ENCODE measurements around the gene LDHA. TPM values are rescaled to one million over a fixed set of nuclear protein-coding genes. Genes with fewer than 3 reads are reported as not detected.
"Not testable (repeated sequence)": the region's sequence is repeated elsewhere in the genome, so short reads cannot be mapped to it uniquely, and the experiment has no call there.

Gene LDHA
- total RNA-seq, 1 experiment from 2014 or later = 913 TPM

GRCh38 chr11:18407400-18407799 lies 13.0 kb downstream of the LDHA start:
- not testable (repeated sequence) for H3K9me3 ChIP-seq (replicated peaks); H3K27ac ChIP-seq; DNase-seq (ENCODE audit: low read depth in 1 of 2, low spot score in 2 of 2); H3K4me1 ChIP-seq (replicated peaks); H3K27me3 ChIP-seq (replicated peaks); H3K4me3 ChIP-seq
- peaks cover 66% of the 10 kb centered on the region for H3K36me3 ChIP-seq

DNA sequence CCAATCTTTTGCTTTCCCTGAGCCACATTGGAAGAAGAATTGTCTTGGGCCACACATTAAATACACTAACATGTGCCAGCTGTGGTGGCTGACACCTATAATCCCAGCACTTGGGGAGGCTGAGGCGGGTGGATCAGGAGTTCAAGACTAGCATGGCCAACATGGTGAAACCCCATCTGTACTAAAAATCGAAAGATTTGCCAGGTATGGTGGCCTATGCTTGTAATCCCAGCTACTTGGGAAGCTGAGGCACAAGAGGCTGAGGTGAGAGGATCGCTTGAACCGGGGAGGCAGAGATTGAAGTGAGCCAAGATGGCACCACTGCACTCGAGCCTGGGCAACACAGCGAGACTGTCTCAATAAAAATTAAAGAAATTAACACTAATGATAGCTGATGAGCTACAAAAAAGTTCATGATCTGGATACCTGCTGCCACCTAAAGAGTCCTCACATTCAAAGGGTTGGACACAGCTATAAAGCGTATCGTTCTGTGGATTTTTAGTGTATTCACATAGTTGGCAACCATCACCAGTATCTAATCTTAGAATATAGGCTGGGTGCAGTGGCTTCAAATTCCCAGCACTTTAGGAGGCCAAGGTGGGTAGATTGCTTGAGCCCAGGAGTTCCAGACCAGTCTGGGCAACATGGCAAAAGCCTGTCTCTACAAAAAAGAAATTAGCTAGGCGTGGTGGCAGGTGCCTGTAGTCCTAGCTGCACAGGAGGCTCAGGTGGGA lies 14.4 kb downstream of the LDHA start:
- H3K27me3 ChIP-seq (replicated peaks) = no peaks in the 10 kb centered on the region
- H3K36me3 ChIP-seq = peaks cover 52% of the 10 kb centered on the region
- no peaks in the 10 kb centered on the region; the same call in 1 of the 2 replicates for H3K9me3 ChIP-seq (replicated peaks)
- H3K4me3 ChIP-seq = no peak overlapping the region
- peaks cover 10% of the 10 kb centered on the region for H3K4me1 ChIP-seq (replicated peaks)
- DNase-seq (ENCODE audit: low read depth in 1 of 2, low spot score in 2 of 2) = no peak
- no peak overlapping the region for H3K27ac ChIP-seq

- Histone ChIP-seq H3K4me3 (no peak overlapping the region), H3K4me1 (replicated peaks) (peaks cover 10% of the 10 kb centered on the region), H3K9me3 (replicated peaks) (no peaks in the 10 kb centered on the region; the same call in 1 of the 2 replicates), H3K27ac (no peak overlapping the region), H3K27me3 (replicated peaks) (no peaks in the 10 kb centered on the region), H3K36me3 (no peaks in the 10 kb centered on the region)
- DNase-seq (ENCODE audit: low read depth in 1 of 2, low spot score in 2 of 2) = no peak
These were observed 22.1 kb downstream of the LDHA start for GRCh38 chr11:18416459-18416858.

GRCh38 chr11:18419040-18419439 lies 24.7 kb downstream of the LDHA start:
- H3K36me3 ChIP-seq = no peaks in the 10 kb centered on the region
- no peaks in the 10 kb centered on the region for H3K9me3 ChIP-seq (replicated peaks)
- DNase-seq (ENCODE audit: low read depth in 1 of 2, low spot score in 2 of 2) = no peak
- no peaks in the 10 kb centered on the region for H3K4me1 ChIP-seq (replicated peaks)
- no peak overlapping the region for H3K4me3 ChIP-seq
- no peaks in the 10 kb centered on the region for H3K27me3 ChIP-seq (replicated peaks)
- no peak overlapping the region for H3K27ac ChIP-seq

- Histone ChIP-seq H3K4me3 (no peak overlapping the region), H3K36me3 (no peaks in the 10 kb centered on the region), H3K9me3 (replicated peaks) (no peaks in the 10 kb centered on the region), H3K4me1 (replicated peaks) (no peaks in the 10 kb centered on the region), H3K27me3 (replicated peaks) (no peaks in the 10 kb centered on the region), H3K27ac (no peak overlapping the region)
- DNase-seq (ENCODE audit: low read depth in 1 of 2, low spot score in 2 of 2) = no peak
These were observed 25.7 kb downstream of the LDHA start for GRCh38 chr11:18420067-18420466.

DNA sequence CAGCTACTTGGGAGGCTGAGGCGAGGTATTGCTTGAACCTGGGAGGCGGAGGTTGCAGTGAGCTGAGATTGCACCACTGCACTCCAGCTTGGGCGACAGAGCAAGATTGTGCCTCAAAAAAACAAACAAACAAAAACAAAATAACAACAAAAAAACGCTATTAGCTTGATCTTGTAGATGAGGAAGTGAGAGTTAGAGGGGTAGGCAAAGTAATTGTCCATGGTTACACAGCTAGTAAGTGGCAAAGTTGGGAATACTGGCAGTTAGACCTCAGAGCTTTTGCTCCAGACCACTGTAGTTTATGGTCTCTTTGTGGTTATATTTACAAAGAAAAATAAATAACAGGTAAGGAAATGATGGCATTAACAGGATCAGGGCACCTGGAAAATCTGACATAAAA lies 32.9 kb downstream of the LDHA start:
- Histone ChIP-seq H3K27me3 (replicated peaks) (no peaks in the 10 kb centered on the region), H3K36me3 (no peaks in the 10 kb centered on the region), H3K4me3 (no peak overlapping the region), H3K9me3 (replicated peaks) (no peaks in the 10 kb centered on the region), H3K4me1 (replicated peaks) (no peaks in the 10 kb centered on the region), H3K27ac (no peak overlapping the region)
- no peak for DNase-seq (ENCODE audit: low read depth in 1 of 2, low spot score in 2 of 2)

GRCh38 chr11:18429332-18429731 lies 35.0 kb downstream of the LDHA start:
- H3K36me3 ChIP-seq = no peaks in the 10 kb centered on the region
- peaks cover 3% of the 10 kb centered on the region; the same call in 1 of the 2 replicates for H3K27me3 ChIP-seq (replicated peaks)
- H3K27ac ChIP-seq = no peak overlapping the region
- no peaks in the 10 kb centered on the region for H3K4me1 ChIP-seq (replicated peaks)
- no peak overlapping the region for H3K4me3 ChIP-seq
- H3K9me3 ChIP-seq (replicated peaks) = no peaks in the 10 kb centered on the region
- no peak for DNase-seq (ENCODE audit: low read depth in 1 of 2, low spot score in 2 of 2)

DNA sequence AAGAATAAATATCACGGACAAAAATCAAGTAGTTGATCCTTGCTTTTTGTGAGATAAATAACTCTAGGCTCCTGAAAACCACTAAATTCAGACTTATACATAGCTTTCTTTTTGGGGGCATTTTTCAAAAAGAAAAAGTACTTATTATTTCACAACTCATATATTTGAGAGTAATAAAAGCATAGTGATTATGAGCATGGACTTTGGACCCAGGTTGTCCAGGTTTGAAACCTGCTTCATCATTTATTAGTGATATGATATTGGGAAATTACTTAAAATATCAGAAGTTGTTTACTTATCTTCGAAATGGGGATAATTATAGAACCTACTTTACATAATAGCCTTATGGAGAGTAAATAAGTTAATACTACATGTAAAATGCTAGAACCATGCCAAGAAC lies 44.3 kb downstream of the LDHA start:
- H3K9me3 ChIP-seq (replicated peaks) = no peaks in the 10 kb centered on the region
- peaks cover 1% of the 10 kb centered on the region for H3K27me3 ChIP-seq (replicated peaks)
- H3K36me3 ChIP-seq = no peaks in the 10 kb centered on the region
- H3K4me1 ChIP-seq (replicated peaks) = no peaks in the 10 kb centered on the region
- DNase-seq (ENCODE audit: low read depth in 1 of 2, low spot score in 2 of 2) = no peak
- no peak overlapping the region for H3K4me3 ChIP-seq
- H3K27ac ChIP-seq = no peak overlapping the region

GRCh38 chr11:18449251-18449650 lies 54.9 kb downstream of the LDHA start:
- Histone ChIP-seq H3K9me3 (replicated peaks) (no peaks in the 10 kb centered on the region), H3K27ac (no peak overlapping the region), H3K4me1 (replicated peaks) (no peaks in the 10 kb centered on the region), H3K4me3 (no peak overlapping the region), H3K27me3 (replicated peaks) (no peaks in the 10 kb centered on the region), H3K36me3 (no peaks in the 10 kb centered on the region)
- DNase-seq (ENCODE audit: low read depth in 1 of 2, low spot score in 2 of 2) = no peak

DNA sequence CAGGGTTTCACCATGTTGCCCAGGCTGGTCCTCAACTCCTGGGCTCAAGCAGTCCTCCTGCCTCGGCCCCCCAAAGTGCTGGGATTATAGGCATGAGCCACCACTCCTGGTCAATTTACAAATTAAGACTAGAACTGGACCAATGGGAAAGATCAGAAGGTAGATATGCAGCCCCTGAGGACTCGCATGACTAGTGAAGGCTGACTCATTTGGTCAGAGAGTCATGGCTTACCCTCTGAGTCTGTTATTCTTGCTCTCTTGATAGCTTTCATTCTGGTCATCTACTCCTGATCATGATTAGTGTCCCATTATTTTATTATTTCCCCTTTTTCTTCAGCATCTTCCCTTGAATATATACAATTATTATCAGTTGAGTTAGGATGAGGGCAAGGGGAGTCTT lies 58.6 kb downstream of the LDHA start:
- H3K4me1 ChIP-seq (replicated peaks) = no peaks in the 10 kb centered on the region
- no peak overlapping the region for H3K27ac ChIP-seq
- H3K36me3 ChIP-seq = no peaks in the 10 kb centered on the region
- H3K9me3 ChIP-seq (replicated peaks) = no peaks in the 10 kb centered on the region
- H3K4me3 ChIP-seq = no peak overlapping the region
- no peak for DNase-seq (ENCODE audit: low read depth in 1 of 2, low spot score in 2 of 2)
- H3K27me3 ChIP-seq (replicated peaks) = no peaks in the 10 kb centered on the region

DNA sequence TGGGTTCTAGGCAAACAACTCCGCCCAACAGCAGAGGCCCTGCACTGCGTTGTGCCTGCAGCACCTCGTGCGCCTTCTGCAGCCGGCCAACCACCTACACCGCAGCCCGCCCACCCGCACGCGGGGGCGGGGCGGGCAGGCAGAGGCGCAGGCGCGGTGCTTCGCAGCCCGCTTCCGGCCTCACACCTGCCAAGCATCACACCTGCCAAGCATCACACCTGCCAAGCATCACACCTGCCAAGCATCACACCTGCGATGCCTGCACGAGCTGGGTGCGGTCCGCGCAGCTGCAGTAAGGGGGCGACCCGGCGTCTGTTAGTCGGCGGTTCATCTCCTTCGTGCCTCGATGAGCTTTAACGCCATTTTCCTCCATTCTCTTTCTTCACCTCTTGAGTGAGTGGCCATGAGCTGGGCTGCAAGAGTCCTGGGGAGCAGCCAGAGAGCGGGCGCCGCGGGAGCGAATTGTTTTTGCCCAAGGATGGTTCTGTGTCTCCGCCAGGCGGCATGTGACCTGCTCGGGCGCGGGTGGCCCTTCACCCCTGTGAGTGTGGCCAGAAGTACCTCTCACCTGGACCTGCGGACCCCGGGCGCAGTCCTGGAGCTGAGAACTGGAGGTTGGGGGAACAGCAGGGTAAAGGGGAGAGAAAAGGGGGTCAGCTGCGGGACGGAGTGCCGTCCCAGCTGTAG lies 61.5 kb downstream of the LDHA start, which contains the start of gene LDHAL6A:
LDHAL6A (plus strand) TSS at position 171 of the 687 bp plus-strand sequence. CDS start 825 bp downstream, outside the sequence.
- no peaks in the 10 kb centered on the region for H3K27me3 ChIP-seq (replicated peaks)
- H3K36me3 ChIP-seq = no peaks in the 10 kb centered on the region
- no peaks in the 10 kb centered on the region for H3K4me1 ChIP-seq (replicated peaks)
- no peak within 1 kb of the TSS for H3K4me3 ChIP-seq
- no peak for DNase-seq (ENCODE audit: low read depth in 1 of 2, low spot score in 2 of 2)
- H3K9me3 ChIP-seq (replicated peaks) = no peaks in the 10 kb centered on the region
- no peak within 1 kb of the TSS for H3K27ac ChIP-seq

GRCh38 chr11:18457450-18457849 lies 63.1 kb downstream of the LDHA start:
- no peaks in the 10 kb centered on the region for H3K36me3 ChIP-seq
- no peaks in the 10 kb centered on the region for H3K9me3 ChIP-seq (replicated peaks)
- DNase-seq (ENCODE audit: low read depth in 1 of 2, low spot score in 2 of 2) = no peak
- H3K4me1 ChIP-seq (replicated peaks) = no peaks in the 10 kb centered on the region
- H3K27me3 ChIP-seq (replicated peaks) = no peaks in the 10 kb centered on the region
- no peak overlapping the region for H3K4me3 ChIP-seq
- H3K27ac ChIP-seq = no peak overlapping the region

All from SJSA1 (cell line).